GM21447 (cell line): ENCODE data around the gene RNPEPL1.
"Not testable (repeated sequence)": the region's sequence is repeated elsewhere in the genome, so short reads cannot be mapped to it uniquely, and the experiment has no call there.

Experiments
- ATAC-seq: cut with Tn5 transposase; IDR thresholded peaks from one replicate; pipeline ENCODE4 v1.9.1; 2021; ENCODE audit not compliant: unreplicated experiment

The RNPEPL1 gene

DNA sequence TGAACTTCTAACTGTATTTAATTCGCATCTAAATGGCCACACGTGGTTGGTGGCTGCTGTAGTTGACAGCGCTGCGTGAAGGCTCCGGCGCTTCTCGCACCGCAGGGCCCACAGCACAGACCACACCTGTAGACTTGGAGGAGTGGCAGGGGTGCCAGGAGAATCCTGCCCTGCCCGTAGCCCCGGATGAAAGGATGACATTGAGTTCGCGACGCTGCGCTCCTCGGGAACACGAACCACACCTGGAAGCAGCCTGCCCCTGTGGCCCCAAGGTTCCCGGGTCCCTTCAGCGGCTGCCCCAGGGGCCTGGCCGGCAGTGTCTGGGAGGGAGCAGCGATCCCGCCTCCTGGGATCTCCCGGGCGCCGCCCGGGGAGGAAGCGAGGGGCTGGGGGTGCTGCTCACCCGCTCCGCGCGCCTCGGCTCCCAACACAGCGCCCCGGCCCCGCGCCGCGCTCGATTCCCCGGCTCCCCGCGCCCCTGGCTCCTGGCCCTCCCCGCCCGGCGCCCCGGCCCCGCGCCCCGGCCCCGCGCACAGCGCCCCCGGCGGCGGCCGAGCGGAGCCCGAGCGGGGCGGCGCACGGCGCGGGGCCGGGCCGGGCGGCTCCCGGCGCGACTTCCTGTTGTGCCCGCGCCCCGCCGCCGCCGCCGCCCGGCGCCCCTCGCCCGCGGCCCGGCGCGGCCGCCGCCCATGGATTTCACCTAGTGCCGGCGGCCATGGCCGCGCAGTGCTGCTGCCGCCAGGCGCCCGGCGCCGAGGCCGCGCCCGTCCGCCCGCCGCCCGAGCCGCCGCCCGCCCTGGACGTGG is at the start of gene RNPEPL1:
Gene RNPEPL1, plus strand, starts transcription at position 613 of the 806 bp plus-strand sequence. Its CDS starts 103 bp downstream, at position 716.
- no peak for ATAC-seq

DNA sequence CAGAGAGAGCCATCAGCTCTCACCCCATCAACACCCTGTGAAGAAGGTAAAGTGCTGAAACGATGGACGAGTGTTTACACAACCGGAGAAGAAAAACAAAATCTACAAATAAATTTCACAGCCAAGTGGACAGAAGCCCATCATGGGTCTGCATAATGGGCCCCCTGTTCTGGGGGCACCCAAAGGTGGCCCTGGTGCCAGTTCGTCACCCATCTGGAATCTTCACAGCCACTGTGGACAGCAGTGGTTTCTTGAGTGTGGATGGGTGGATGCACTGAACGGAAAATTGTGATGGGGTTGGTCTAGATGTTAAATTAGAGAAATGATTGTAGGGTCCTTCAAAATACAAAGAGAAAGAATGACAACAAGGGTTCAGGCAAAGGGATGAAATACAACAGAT is 49.3 kb upstream of the RNPEPL1 start:
- no peak for ATAC-seq

DNA sequence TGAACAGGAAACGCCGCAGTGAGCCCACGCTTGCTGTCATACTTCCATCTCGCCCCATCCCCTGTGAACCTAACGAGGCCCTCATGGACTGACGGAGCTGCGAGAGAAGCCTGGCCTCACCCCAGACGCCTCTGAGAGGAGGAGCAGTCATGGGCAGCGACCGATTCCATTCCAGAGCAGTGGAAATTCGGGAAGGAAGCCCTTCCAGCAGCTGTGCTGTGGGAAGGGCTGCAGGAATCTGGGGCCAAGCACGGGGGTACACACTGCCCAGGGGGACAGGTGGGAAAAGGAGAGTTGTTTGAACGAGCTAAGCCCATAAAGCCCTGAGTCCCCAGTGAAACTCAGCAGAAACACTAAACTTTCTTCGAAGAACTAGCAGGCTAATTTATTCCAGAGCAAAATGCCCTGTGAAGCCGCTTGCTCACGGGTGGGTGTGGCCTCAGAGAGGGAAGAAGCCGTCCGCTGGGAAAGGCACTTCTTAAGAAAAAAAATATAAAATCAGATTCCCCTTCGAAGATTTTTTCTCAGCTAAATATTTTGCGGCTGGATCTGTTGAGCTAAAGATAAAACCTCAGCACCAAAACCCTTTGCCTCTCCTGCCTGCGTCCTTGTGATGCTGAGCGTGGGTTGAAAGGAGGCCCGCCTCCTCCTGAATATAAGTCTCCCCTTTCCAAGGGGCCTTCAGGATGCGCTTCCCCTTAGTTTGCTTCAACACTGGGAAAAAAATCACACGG is 48.7 kb upstream of the RNPEPL1 start:
- ATAC-seq, result no peak

GRCh38 chr2:240520130-240520973 is 47.9 kb upstream of the RNPEPL1 start:
- ATAC-seq, result no peak

GRCh38 chr2:240520974-240521350 is 47.3 kb upstream of the RNPEPL1 start:
- ATAC-seq, result no peak

DNA sequence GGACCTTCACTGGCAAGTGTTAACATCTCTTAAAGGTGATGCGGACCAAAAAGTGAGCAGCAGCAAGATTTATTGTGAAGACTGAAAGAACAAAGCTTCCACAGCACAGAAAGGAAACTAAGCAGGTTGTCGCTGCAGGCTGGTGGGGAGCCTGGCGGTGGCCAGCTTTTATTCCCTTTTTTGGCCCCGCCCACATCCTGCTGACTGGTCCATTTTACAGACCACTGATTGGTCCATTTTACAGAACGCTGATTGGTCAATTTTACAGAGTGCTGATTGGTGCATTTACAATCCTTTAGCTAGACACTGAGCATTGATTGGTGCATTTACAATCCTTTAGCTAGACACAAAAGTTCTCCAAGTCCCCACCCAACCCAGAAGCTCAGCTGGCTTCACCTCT is 46.4 kb upstream of the RNPEPL1 start:
- not testable (repeated sequence) for ATAC-seq

DNA sequence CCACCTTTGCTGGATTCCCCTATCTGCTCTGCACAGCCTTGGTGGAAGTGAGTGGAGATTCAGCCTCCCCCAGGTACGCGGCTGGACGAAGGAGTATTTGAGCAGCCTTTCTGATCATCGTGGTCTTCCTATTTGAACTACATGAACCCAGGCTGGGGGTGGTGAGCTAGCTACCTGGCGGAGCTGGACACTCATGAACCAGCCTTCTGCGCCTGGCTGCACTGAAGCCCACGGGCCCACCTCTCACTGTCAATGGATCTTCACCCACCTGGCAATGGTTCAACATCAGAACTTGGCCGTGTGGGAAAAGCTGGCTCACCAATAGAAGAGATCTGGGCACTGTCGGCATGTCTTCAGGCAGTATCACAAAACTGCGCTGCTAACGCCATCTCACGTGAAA is 45.9 kb upstream of the RNPEPL1 start:
- ATAC-seq, result no peak

DNA sequence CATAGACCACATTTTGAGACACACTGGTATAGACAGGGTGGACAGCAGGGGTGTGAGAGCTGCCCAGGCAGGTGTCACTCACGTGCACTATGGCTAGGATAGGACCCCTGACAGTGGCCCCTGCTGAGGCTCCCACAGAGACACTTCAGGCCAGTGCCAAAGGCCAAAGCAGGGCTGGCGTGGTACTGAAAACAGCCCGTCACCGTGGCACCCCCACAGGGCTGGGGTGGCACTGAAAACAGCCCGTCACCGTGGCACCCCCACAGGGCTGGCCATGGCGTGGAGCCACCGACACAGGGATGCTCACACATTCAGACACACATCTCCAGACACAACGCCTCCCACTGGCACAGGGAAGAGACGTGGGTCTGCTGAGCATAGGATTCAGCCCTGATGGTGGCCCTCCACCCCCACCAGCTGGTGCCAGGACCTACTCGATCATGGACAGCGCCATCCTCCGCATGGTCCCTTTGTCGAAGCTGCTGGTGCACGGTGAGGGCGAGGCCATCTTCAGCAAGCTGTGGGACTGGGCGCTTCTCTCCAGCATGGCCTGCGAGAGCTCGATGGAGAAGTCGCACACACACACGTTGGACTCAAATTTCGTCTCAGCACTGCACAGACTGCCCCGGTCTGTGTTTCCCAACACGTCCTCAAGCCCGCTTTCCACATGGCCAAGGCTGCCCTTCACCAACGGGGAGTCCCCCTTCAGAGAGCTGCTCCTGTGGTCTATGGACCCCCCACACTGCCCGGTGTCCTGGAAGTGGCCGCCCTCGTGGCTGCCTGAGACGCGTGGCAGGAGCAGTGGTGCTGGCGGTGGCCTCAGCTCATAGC is 44.6 kb upstream of the RNPEPL1 start:
- no peak for ATAC-seq

- no peak for ATAC-seq
Measured at GRCh38 chr2:240524963-240525718, 43.1 kb upstream of the RNPEPL1 start.

GRCh38 chr2:240525802-240526201 is 42.5 kb upstream of the RNPEPL1 start:
- no peak for ATAC-seq

DNA sequence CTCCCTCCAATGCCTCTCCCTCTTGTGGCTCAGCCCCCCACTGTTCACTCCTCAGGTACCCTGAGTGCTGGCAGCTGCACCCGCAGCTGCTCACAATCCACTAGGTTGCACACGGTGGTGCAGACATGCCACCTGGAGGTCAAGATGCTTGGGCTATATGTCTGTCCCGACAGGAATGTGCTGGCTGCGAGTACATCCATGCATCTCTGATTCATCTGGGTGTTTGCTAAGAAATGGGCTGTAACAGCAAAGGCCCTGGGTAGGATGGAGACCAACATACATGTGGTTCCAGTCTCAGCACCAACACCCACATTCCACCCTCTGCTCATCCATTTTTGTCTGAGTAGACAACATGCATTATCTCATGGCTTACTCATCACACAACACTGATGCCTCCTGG is 41.8 kb upstream of the RNPEPL1 start:
- ATAC-seq, result no peak

- ATAC-seq, result no peak
Measured at GRCh38 chr2:240527153-240527750, 41.0 kb upstream of the RNPEPL1 start.

- ATAC-seq, result no peak
Measured at GRCh38 chr2:240528406-240529040, 39.8 kb upstream of the RNPEPL1 start.

- ATAC-seq, result no peak
Measured at GRCh38 chr2:240529344-240529999, 38.8 kb upstream of the RNPEPL1 start.

GRCh38 chr2:240530181-240530580 is 38.1 kb upstream of the RNPEPL1 start:
- no peak for ATAC-seq

GRCh38 chr2:240531038-240531437 is 37.2 kb upstream of the RNPEPL1 start:
- no peak for ATAC-seq

DNA sequence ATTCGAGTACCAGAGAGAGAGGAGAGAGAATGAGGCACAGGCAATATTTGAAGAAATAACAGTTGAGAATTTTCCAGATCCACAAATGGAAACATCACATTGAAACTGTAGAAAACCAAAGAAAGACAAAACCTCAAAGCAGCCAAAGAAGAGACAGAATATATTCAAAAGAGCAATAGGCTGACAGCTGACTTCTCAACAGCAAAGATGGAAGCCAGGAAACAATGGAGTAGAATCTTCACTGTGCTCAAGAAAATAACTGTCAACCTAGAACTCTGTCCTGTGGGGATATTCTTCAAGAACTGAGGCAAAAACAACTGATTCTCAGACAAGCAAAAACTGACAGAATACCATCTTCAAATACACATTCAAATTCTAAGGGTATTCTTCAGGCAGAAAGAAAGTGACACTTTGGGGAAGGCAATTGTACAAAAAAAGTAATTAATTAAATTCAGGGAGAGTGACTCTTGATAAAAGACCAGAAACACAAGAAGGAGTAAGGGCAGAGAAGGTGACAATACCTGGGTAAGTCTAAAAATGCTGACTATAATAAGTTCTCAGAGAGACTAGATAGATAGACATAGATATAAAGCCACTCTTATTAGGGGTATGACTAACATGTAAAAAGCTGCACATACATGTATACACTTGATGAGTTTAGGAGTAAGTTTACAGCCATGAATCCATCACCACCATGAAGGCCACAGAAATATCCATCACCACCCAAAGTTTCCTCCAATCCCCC is 36.1 kb upstream of the RNPEPL1 start:
- ATAC-seq, result no peak
